GM21526 (cell line): ENCODE measurements around the gene IL17RE.

ENCODE experiments used
- ATAC-seq: cut with Tn5 transposase; IDR thresholded peaks from one replicate; pipeline ENCODE4 v1.9.1; 2021; ENCODE audit warnings: moderate library complexity; ENCODE audit not compliant: unreplicated experiment, low FRiP score

IL17RE gene

GRCh38 chr3:9949115-9949514 is 46.5 kb downstream of the IL17RE start:
- no peak for ATAC-seq

DNA sequence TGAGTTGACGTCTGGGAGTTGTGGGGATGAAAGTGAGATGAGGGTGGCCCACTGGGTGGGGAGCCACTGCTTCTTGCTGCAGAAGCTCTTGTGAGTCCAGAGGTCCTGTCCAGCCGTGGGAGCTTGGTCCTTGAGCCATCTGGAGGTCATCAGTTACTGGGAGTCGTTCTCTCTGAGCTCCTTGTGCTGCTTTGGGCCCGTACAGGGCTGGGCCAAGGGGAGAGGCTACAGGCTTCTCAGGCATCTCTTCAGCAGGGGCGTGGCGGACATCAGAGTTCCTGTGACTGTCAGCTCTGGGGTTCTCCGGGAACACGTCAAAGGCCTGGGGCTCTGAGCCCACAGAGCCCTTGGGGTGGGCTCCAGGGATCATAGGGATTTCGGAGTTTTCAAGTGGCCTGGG is 47.0 kb downstream of the IL17RE start:
- no peak for ATAC-seq

DNA sequence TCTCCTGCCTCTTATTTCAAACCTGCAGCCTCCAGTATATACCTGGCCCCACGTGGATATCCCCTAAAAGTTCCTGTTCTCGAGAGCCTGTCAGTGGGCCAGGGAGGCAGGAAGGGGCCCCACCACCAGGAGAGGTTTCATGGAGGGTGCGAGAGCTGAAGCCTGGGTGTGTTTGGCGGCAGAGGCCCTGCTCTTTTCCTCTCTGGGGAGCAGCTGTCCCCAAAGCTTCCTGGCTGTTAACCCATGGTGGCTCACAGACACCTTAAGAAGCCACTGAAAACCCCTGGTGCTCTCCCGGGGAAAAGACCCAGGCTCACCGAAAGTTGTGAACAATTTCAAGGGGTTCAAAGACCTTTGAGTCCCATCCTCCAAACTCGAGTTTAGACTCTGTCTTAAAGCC is 48.5 kb downstream of the IL17RE start:
- ATAC-seq, result peak; percentile 21

GRCh38 chr3:9951598-9951961 is 48.9 kb downstream of the IL17RE start:
- peak; percentile 12 for ATAC-seq

DNA sequence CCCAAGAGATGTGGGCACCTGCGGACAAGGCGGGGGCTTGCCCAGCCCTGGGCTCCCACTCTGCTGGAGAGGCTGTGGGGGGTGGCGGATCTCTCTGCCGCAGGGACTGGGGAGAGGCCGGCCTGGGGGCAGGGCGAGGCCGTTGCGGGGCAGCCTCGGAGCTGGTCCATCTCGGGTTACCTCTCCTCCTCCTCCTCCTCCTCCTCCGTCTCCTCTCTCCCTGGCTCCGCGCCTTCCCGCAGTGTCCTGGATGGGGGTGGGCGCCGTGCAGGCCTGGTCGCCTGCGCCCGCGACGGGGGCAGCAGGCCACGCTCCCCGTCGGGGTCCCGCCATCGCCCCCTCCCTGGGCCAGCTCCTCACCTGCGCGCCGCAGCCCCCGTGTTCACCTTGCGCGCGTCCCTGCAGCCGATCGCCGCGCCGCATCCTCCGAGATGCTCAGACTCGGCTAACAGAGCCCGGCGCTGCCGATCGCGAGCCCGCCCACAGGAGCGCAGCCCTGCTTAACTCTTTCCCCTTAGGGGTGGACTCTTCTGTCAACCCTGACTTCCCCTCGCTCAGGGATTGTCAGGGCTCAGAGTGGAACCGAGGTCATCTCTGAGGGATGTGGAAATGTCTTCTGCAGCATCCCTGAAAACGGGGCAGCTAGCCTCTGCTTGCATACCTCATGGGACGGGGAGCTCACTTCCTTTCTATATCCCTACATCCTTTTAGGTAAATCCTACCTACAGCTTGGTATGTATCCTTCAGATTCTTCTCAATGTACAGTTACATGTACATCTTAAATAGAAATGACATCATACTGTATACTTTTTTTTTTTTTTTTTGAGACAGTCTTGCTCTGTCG is 49.5 kb downstream of the IL17RE start, which contains the start of gene PRRT3:
PRRT3 (minus strand) TSS at position 447 of the 844 bp plus-strand sequence. CDS start 2,293 bp downstream, outside the sequence.
- ATAC-seq, result peak; percentile 58

DNA sequence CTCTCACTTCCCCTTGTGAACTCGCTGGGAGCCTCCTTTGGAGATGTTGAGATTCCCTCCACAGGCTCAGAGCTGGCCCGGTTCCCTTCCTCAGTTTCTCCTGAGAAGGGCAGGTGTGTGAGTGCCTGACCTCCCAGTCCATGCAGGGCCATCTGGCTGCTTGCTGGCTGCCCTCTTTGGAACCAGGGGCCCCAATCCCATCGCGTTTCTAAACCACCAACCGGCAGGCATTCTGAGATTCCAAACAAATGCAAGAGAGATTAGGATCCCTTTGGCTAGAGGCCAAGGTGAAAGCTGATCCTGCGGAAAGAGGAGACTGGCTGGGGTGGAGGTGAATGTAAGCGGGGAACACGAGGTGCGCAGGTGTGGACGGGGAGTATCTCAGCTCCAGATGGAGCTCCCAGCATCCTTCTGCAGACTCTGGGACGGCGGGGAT is 52.4 kb downstream of the IL17RE start:
- no peak for ATAC-seq

GRCh38 chr3:9955611-9956352 is 53.1 kb downstream of the IL17RE start:
- no peak for ATAC-seq

GRCh38 chr3:9957214-9957613 is 54.6 kb downstream of the IL17RE start:
- no peak for ATAC-seq

DNA sequence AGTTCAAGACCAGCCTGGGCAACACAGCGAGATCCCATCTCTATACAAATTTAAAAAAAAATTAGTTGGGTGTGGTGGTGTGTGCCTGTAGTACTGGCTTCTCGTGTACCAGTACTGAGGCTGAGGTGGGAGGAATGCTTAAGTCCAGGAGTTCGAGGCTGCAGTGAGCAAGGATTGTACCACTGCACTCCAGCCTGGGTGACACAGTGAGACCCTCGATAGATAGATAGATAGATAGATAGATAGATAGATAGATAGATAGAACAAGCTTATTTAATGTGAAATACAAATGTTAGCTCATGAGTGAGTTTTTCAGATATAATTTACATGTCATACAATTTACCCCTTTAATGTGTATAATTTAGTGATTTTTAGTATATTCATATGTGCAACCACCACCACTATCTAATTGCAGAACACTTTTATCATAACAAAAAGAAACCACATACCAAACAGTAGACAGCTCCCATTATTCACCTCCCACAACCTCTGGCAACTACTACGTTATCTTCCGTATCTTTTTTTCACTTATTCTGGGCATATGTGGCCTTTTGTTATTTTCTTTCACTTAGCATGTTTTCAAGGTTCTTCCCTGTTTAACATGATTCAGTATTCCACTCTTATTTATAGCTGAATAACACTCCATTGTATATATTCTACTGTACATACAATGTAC is 62.7 kb downstream of the IL17RE start:
- no peak for ATAC-seq
